Endothelial cell of umbilical vein (primary cell): ENCODE data around the gene IKZF1. TPM values are rescaled to one million over a fixed set of nuclear protein-coding genes. Genes with fewer than 3 reads are reported as not detected.

Experiments
- BruUV-seq: library from RNA; stranded (reverse); fragments of 400-500 nt; replicated peaks from 2 replicates; lab custom pipeline; 2021; lab: Mats Ljungman, UMichigan
- CTCF ChIA-PET: fragments of 300-600, 350-600 bp; sonication (Branson Sonifier 250); formaldehyde crosslinking; loops from one replicate; lab custom pipeline; 2021; ENCODE audit warnings: antibody characterized with exemption, inconsistent platforms; lab: Charles Lee
- POLR2A ChIA-PET: fragments of 300-600, 350-600 bp; sonication (Branson Sonifier 250); formaldehyde crosslinking; loops from one replicate; lab custom pipeline; 2021; ENCODE audit warnings: antibody characterized with exemption, inconsistent platforms; lab: Charles Lee
- DNase-seq: peaks from one replicate; pipeline ENCODE4 v3.0.0-alpha.2; 2011; ENCODE audit warnings: low read depth, low spot score
- FAIRE-seq: peaks from 2 replicates; lab custom pipeline; 2011; peaks lifted over from hg19 to GRCh38; lab: Jason Lieb, UNC
- H2AFZ ChIP-seq: 2 replicates; pipeline ENCODE4 v1.6.0; 2012; ENCODE audit warnings: low read depth, low read length, control low read depth, inconsistent platforms
- H3K27ac ChIP-seq: 2 replicates; pipeline ENCODE4 v1.5.1; 2011; ENCODE audit warnings: low read depth, mild to moderate bottlenecking, control low read depth, low read length, moderate library complexity; ENCODE audit not compliant: insufficient read depth
- H3K27me3 ChIP-seq, 2 experiments: 2 replicates each; pipeline versions ENCODE4 v1.6.0 to v1.6.1; 2011; ENCODE audit warnings: low read length in 2 of 2, mixed read lengths in 1 of 2; ENCODE audit not compliant: control insufficient read depth in 2 of 2, insufficient read depth in 2 of 2
- H3K36me3 ChIP-seq, 2 experiments: 2 replicates in 1 of 2; 3 replicates in 1 of 2; pipeline ENCODE4 v1.5.1; 2011; ENCODE audit warnings: low read length in 2 of 2, mild to moderate bottlenecking in 1 of 2, moderate library complexity in 1 of 2; ENCODE audit not compliant: control insufficient read depth in 2 of 2, insufficient read depth in 2 of 2; ENCODE audit errors: extremely low read depth in 1 of 2
- H3K4me1 ChIP-seq: 3 replicates; pipeline ENCODE4 v1.5.1; 2011; ENCODE audit warnings: mild to moderate bottlenecking, low read length; ENCODE audit not compliant: control insufficient read depth, insufficient read depth; ENCODE audit errors: extremely low read depth
- H3K4me2 ChIP-seq: 2 replicates; pipeline ENCODE4 v1.6.1; 2011; ENCODE audit warnings: low read length, control low read depth, mixed read lengths; ENCODE audit not compliant: insufficient read depth
- H3K4me3 ChIP-seq, 3 experiments: fragments of 200-600 bp in 1 of 3; sonication (generic), shearing (Covaris generic) in 1 of 3; replicated peaks in 1 of 3; 2 replicates each; pipeline ENCODE4 v1.5.1; 2011 to 2016; ENCODE audit warnings: control low read depth in 3 of 3, low read length in 3 of 3, mild to moderate bottlenecking in 2 of 3, inconsistent platforms in 1 of 3, low read depth in 1 of 3, moderate library complexity in 1 of 3; ENCODE audit not compliant: insufficient read depth in 1 of 3
- H3K79me2 ChIP-seq: 2 replicates; pipeline ENCODE4 v1.6.0; 2012; ENCODE audit warnings: low read length, inconsistent platforms; ENCODE audit not compliant: control insufficient read depth, insufficient read depth
- H3K9ac ChIP-seq: replicated peaks from 2 replicates; pipeline ENCODE3; 2011; ENCODE audit warnings: low read length, control low read depth; ENCODE audit not compliant: insufficient read depth; ENCODE audit errors: extremely low read depth
- H3K9me1 ChIP-seq: replicated peaks from 3 replicates; pipeline ENCODE4 v1.6.0; 2011; ENCODE audit warnings: mild to moderate bottlenecking, low read length; ENCODE audit not compliant: control insufficient read depth, insufficient read depth; ENCODE audit errors: extremely low read depth
- H3K9me3 ChIP-seq: replicated peaks from 2 replicates; pipeline ENCODE4 v1.5.1; 2012; ENCODE audit warnings: low read length, inconsistent platforms; ENCODE audit not compliant: control insufficient read depth, insufficient read depth
- H4K20me1 ChIP-seq: replicated peaks from 2 replicates; pipeline ENCODE3; 2011; ENCODE audit warnings: mild to moderate bottlenecking, low read length; ENCODE audit not compliant: control insufficient read depth, insufficient read depth; ENCODE audit errors: extremely low read depth
- EZH2 ChIP-seq: IDR thresholded peaks from 2 replicates; pipeline ENCODE4 v1.6.1; 2012; ENCODE audit warnings: borderline replicate concordance, low read depth, mild to moderate bottlenecking, moderate library complexity, low read length, inconsistent platforms; ENCODE audit not compliant: severe bottlenecking
- FOS ChIP-seq: IDR thresholded peaks from 2 replicates; pipeline ENCODE4 v1.6.1; 2011; ENCODE audit warnings: mild to moderate bottlenecking, low read length, moderate library complexity, borderline replicate concordance; ENCODE audit not compliant: insufficient read depth
- GATA2 ChIP-seq: IDR thresholded peaks from 2 replicates; pipeline ENCODE4 v1.7.0; 2011; ENCODE audit warnings: low read depth, mild to moderate bottlenecking, moderate library complexity, mixed read lengths, low read length; ENCODE audit not compliant: insufficient read length, insufficient read depth
- JUN ChIP-seq: IDR thresholded peaks from 2 replicates; pipeline ENCODE4 v1.6.1; 2011; ENCODE audit warnings: borderline replicate concordance, low read depth; ENCODE audit not compliant: insufficient read length, insufficient read depth
- MYC ChIP-seq: IDR thresholded peaks from one replicate; pipeline ENCODE4 v1.6.1; 2011; ENCODE audit warnings: mild to moderate bottlenecking, low read depth, low read length
- POLR2A ChIP-seq: IDR thresholded peaks from 2 replicates; pipeline ENCODE4 v1.6.1; 2012; ENCODE audit warnings: low read depth, mild to moderate bottlenecking, control low read depth, low read length
- POLR2AphosphoS5 ChIP-seq: IDR thresholded peaks from 2 replicates; pipeline ENCODE4 v1.6.1; 2012; ENCODE audit warnings: low read depth, mild to moderate bottlenecking, control low read depth, low read length, moderate library complexity; ENCODE audit not compliant: insufficient read depth
- dilution Hi-C: fragments of 300-500 bp; cut with MboI; formaldehyde crosslinking; loops from one replicate; pipeline ENCODE4 v1.15.0; 2019; ENCODE audit warnings: low sequenced_read_pairs; ENCODE audit not compliant: extremely low pct_ligation_motif_present
- intact Hi-C: fragments of 100-400 bp; cut with micrococcal nuclease; formaldehyde crosslinking; loops from one replicate; pipeline ENCODE4 v1.10.0; 2022
- polyA plus RNA-seq, 4 experiments: library from polyadenylated mRNA; depleted of rRNA in 3 of 4; stranded (reverse) in 3 of 4; unstranded in 1 of 4; fragments of >200 nt; gene quantifications; 2 replicates each; pipeline versions ENCODE4 v1.2.1 to v1.2.3, GENCODE V29; 2011 to 2012; ENCODE audit warnings: missing spikeins in 1 of 4
- total RNA-seq: library from RNA; stranded (reverse); gene quantifications from 2 replicates; pipeline ENCODE4 v1.2.3, GENCODE V29; 2021
- TF ChIP-seq, protein P1 (sequence below): IDR thresholded peaks from 2 replicates; pipeline ENCODE4 v1.6.1; 2011; ENCODE audit not compliant: insufficient read depth, insufficient read length
- TF ChIP-seq, protein P2 (sequence below), 2 donors: IDR thresholded peaks; 1 replicate in 1 of 2; 2 replicates in 1 of 2; pipeline ENCODE4 v1.5.1; 2011; ENCODE audit warnings: low read length in 2 of 2, mild to moderate bottlenecking in 2 of 2, moderate library complexity in 2 of 2, control low read depth in 1 of 2, inconsistent platforms in 1 of 2, low read depth in 1 of 2; ENCODE audit not compliant: insufficient read depth in 1 of 2; ENCODE audit errors: extremely low read depth in 1 of 2

Gene IKZF1
- total and polyA plus RNA-seq, 2 donors (not counting 3 experiments of a cell fraction or from before 2014, with no cell fraction given) = 0.01 to 0.20 TPM

DNA sequence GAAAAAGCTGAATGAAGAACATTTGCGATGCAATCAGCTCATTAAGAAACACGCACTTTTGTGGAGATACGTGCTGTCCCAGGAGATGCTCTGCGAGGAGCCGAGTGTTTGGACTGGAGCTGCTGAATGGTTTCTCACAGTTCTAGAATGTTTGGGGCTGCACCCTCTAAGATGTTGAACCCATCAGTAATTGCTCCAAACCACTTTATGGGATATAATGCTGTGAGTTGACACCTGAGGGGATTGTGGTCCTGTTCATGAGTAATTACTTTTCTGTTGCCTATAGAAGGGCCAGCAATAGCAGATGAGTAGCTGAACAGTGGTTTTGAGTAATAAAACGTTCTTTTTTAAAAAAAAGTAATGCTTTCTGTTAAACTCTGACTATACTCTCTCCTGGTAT, 63.1 kb downstream of the IKZF1 start:
- dilution Hi-C loops (no loop called here), intact Hi-C loops (loop anchor here (10.0 kb wide), 1 partner anchor 63 kb away; the partner anchor contains the start of gene IKZF1)
- Histone ChIP-seq H3K27ac (no peak overlapping the region), H3K9me1 (no peaks in the 10 kb centered on the region), H3K4me3 (no peak overlapping the region), H3K9me3 (no peaks in the 10 kb centered on the region), H2AFZ (no peak overlapping the region), H3K36me3 (no peaks in the 10 kb centered on the region), H3K27me3 (peaks cover 0 to 2% of the 10 kb centered on the region in 2 experiments), H3K4me1 (no peaks in the 10 kb centered on the region), H4K20me1 (no peaks in the 10 kb centered on the region), H3K4me2 (no peak overlapping the region), H3K79me2 (no peaks in the 10 kb centered on the region), H3K9ac (no peak overlapping the region)
- no peak for TF ChIP-seq POLR2AphosphoS5
- no peak for TF ChIP-seq FOS
- TF ChIP-seq JUN = no peak
- TF ChIP-seq, protein P1, sequence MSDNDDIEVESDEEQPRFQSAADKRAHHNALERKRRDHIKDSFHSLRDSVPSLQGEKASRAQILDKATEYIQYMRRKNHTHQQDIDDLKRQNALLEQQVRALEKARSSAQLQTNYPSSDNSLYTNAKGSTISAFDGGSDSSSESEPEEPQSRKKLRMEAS = no peak
- no peak for TF ChIP-seq POLR2A
- TF ChIP-seq, protein P2, sequence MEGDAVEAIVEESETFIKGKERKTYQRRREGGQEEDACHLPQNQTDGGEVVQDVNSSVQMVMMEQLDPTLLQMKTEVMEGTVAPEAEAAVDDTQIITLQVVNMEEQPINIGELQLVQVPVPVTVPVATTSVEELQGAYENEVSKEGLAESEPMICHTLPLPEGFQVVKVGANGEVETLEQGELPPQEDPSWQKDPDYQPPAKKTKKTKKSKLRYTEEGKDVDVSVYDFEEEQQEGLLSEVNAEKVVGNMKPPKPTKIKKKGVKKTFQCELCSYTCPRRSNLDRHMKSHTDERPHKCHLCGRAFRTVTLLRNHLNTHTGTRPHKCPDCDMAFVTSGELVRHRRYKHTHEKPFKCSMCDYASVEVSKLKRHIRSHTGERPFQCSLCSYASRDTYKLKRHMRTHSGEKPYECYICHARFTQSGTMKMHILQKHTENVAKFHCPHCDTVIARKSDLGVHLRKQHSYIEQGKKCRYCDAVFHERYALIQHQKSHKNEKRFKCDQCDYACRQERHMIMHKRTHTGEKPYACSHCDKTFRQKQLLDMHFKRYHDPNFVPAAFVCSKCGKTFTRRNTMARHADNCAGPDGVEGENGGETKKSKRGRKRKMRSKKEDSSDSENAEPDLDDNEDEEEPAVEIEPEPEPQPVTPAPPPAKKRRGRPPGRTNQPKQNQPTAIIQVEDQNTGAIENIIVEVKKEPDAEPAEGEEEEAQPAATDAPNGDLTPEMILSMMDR (IDR thresholded peaks at IDR 0.05; ENCODE audit: extremely low read depth in 1 of 2, insufficient read depth in 1 of 2, low read depth in 1 of 2, low read length in 2 of 2) = no peak
- TF ChIP-seq GATA2 = no peak
- TF ChIP-seq MYC = no peak
- TF ChIP-seq EZH2 = no peak
- no TSS peak for BruUV-seq
- FAIRE-seq (no peak), DNase-seq (no peak)
- POLR2A ChIA-PET = no interaction called here
- CTCF ChIA-PET = interaction anchor here (1.2 kb wide), 1 partner anchor 20 kb away, joined by 3 read pairs; no protein-coding TSS in a partner anchor
